HepG2 (cell line): ENCODE results near the gene SLC43A1. TPM values are rescaled to one million over a fixed set of nuclear protein-coding genes. Genes with fewer than 3 reads are reported as not detected.

Experiments
- ARNT2 ChIP-seq: sonication (generic); formaldehyde crosslinking; IDR thresholded peaks from 2 replicates; pipeline ENCODE4 v1.8.0; 2022; ENCODE audit warnings: mild to moderate bottlenecking, low read depth, missing genetic modification reagents, moderate library complexity
- HBP1 ChIP-seq: IDR thresholded peaks from 2 replicates; pipeline ENCODE4 v1.6.1; 2016; ENCODE audit warnings: low read depth, control low read depth
- NCOR1 ChIP-seq: fragments of 200-600 bp; sonication (generic); IDR thresholded peaks from 2 replicates; pipeline ENCODE4 v1.7.0; 2017; ENCODE audit warnings: antibody characterized with exemption, low read length, borderline replicate concordance
- NFKBIZ ChIP-seq: IDR thresholded peaks from 2 replicates; pipeline ENCODE4 v1.6.1; 2018; ENCODE audit warnings: missing genetic modification reagents, missing compliant biosample characterization
- POGK ChIP-seq: sonication (generic); formaldehyde crosslinking; conservative IDR thresholded peaks from 2 replicates; pipeline ENCODE4 v1.8.0; 2022; ENCODE audit warnings: mild to moderate bottlenecking, moderate library complexity, missing genetic modification reagents
- POLR2G ChIP-seq: fragments of 200-400 bp; formaldehyde crosslinking; IDR thresholded peaks from 2 replicates; pipeline ENCODE4 v1.6.1; 2018; ENCODE audit warnings: mild to moderate bottlenecking, low read depth, low read length, moderate library complexity
- PTBP1 ChIP-seq: fragments of 200-400 bp; formaldehyde crosslinking; IDR thresholded peaks from 2 replicates; pipeline ENCODE4 v1.6.1; 2018; ENCODE audit warnings: low read length, low read depth; ENCODE audit not compliant: poor library complexity, severe bottlenecking
- SP5 ChIP-seq: IDR thresholded peaks from 2 replicates; pipeline ENCODE4 v1.6.1; 2016; ENCODE audit warnings: low read depth, borderline replicate concordance
- THAP9 ChIP-seq: sonication (generic); formaldehyde crosslinking; IDR thresholded peaks from 2 replicates; pipeline ENCODE4; 2020; ENCODE audit warnings: missing genetic modification reagents, mild to moderate bottlenecking, borderline replicate concordance
- ZFP91 ChIP-seq: sonication (generic); formaldehyde crosslinking; IDR thresholded peaks from 2 replicates; pipeline ENCODE4 v1.9.0; 2022; ENCODE audit warnings: missing genetic modification reagents, mild to moderate bottlenecking, borderline replicate concordance
- ZMYM2 ChIP-seq: sonication (generic); formaldehyde crosslinking; IDR thresholded peaks from 2 replicates; pipeline ENCODE4 v1.8.0; 2022; ENCODE audit warnings: mild to moderate bottlenecking, missing genetic modification reagents
- ZNF124 ChIP-seq: sonication (generic); formaldehyde crosslinking; IDR thresholded peaks from 2 replicates; pipeline ENCODE4 v1.4.0; 2020; ENCODE audit warnings: missing genetic modification reagents
- ZNF609 ChIP-seq: sonication (generic); formaldehyde crosslinking; IDR thresholded peaks from 2 replicates; pipeline ENCODE4 v1.4.0; 2020; ENCODE audit warnings: mild to moderate bottlenecking, missing genetic modification reagents, borderline replicate concordance
- ZNF782 ChIP-seq: sonication (generic); formaldehyde crosslinking; IDR thresholded peaks from 2 replicates; pipeline ENCODE4 v1.4.0; 2020; ENCODE audit warnings: missing genetic modification reagents, mild to moderate bottlenecking, borderline replicate concordance
- polyA plus RNA-seq, 8 experiments: library from polyadenylated mRNA; depleted of rRNA in 3 of 8; stranded (reverse) in 7 of 8; unstranded in 1 of 8; fragments of >200 nt; fragmentation: Illumina TruSeq in 4 of 8; extraction: Trizol in 4 of 8; gene quantifications; 2 replicates each; pipeline versions ENCODE4 v1.2.1 to v1.2.3, GENCODE V29; 2011 to 2016; ENCODE audit warnings: low read depth in 4 of 8, missing spikeins in 1 of 8, mixed read lengths in 1 of 8; ENCODE audit not compliant: insufficient read depth in 1 of 8
- total RNA-seq, 5 experiments: library from RNA; depleted of rRNA; stranded (reverse); fragments of >200 nt; fragmentation: Illumina TruSeq; extraction: Trizol; gene quantifications; 2 replicates each; pipeline ENCODE4 v1.2.3, GENCODE V29; 2016; ENCODE audit warnings: low read depth in 1 of 5

SLC43A1 gene
- total and polyA plus RNA-seq, 2 of the 13 experiments (the other 11 are each of a cell fraction or from before 2014, with no cell fraction given): 72.3 to 87.6 TPM

GRCh38 chr11:57514538-57515331, 767 bp downstream of the SLC43A1 start (continued):
- 0 out of 2 replicates have a peak, but pooled peaks have one; percentile 29 for TF ChIP-seq THAP9 (CRISPR knock-in tag)
- TF ChIP-seq POLR2G: peak; percentile 86
- TF ChIP-seq NCOR1: peak; percentile 32; the same call in 1 of the 2 replicates
- TF ChIP-seq PTBP1: peak; percentile 35
- TF ChIP-seq SP5: peak; percentile 63; the same call in 1 of the 2 replicates
- peak; percentile 26; the same call in 1 of the 2 replicates for TF ChIP-seq POGK (CRISPR knock-in tag)
- TF ChIP-seq HBP1: peak; percentile 85; the same call in 1 of the 2 replicates
- TF ChIP-seq ARNT2: peak; percentile 85; the same call in 1 of the 2 replicates
- TF ChIP-seq ZNF782 (CRISPR knock-in tag): no peak; the same call in 1 of the 2 replicates
- TF ChIP-seq ZNF124 (CRISPR knock-in tag): no peak
- TF ChIP-seq NFKBIZ (CRISPR knock-in tag): 0 out of 2 replicates have a peak, but pooled peaks have one; percentile 19
- 0 out of 2 replicates have a peak, but pooled peaks have one; percentile 1 for TF ChIP-seq ZMYM2
- peak; percentile 75; the same call in 1 of the 2 replicates for TF ChIP-seq ZNF609
- peak; percentile 27; the same call in 1 of the 2 replicates for TF ChIP-seq ZFP91 (CRISPR knock-in tag)
